COR-L47 (cell line): ENCODE results near the gene MTCL3.
"Not testable (repeated sequence)": the region's sequence is repeated elsewhere in the genome, so short reads cannot be mapped to it uniquely, and the experiment has no call there.

Experiments
- DNase-seq: peaks from one replicate; lab custom pipeline; 2025; lab: John Stamatoyannopoulos, UW

The MTCL3 gene

GRCh38 chr6:127428562-127428961, 90.6 kb downstream of the MTCL3 start:
- DNase-seq: not testable (repeated sequence)

GRCh38 chr6:127423921-127424320, 95.2 kb downstream of the MTCL3 start:
- DNase-seq: no peak
